ENCODE measurements around the gene HOXC9. TPM values are rescaled to one million over a fixed set of nuclear protein-coding genes. Genes with fewer than 3 reads are reported as not detected.
A peak's percentile ranks its signal among the peaks of the same experiment; 100 is the strongest.

HOXC9 gene
- total and polyA plus RNA-seq, 2 of the 8 experiments (the other 6 are each of a cell fraction or from before 2014, with no cell fraction given): not detected

DNA sequence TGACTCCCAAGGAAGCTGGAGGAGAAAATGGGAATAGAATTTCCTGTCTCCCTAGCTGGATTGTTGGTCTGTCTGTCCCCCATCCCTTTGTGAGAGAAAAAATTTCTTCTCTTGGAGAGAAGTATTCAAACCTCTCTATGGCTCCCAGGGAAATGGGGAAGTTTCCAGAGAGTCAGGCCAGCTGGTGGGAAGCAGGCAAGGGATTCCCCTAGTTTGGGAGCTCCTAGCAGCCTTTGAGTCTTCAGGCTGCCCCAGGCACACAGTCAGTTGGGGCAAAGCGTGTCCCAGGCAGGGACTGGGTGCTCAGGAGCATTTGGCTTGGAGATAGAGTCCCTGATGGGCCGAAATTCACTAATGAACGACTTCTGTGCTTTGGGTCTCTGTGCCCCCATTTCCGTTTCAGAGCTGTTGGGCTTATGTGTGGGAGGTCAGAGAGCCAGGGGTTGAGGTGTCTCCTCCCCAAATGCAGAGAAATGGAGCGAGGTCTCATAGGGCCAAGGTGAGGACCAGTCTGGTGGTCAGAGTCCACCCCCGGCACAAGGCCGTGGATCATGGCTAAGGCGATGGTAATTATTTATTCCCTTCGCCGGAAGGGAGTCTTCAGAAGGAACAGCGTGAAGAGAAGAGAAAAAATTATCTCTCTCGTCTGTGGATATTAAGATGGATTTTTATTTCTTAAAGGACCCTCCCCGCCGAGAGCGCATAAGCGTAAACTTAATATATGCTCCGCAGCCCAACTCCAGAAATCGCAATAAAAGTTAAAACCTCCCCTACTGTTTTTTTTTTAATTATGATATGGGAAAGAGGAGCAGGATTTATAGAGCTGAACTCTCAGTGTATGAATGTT, 6.6 kb upstream of the HOXC9 start:
- Histone ChIP-seq H3K4me3 (ENCODE audit: extremely low read depth in 1 of 4, insufficient read depth in 2 of 4, low read depth in 3 of 4, low read length in 4 of 4) (no peak overlapping the region), H3K56ac (replicated peaks; ENCODE audit: insufficient read length, low read depth, low read length) (no peak overlapping the region), H2BK15ac (ENCODE audit: low read length) (no peak overlapping the region), H4K8ac (ENCODE audit: extremely low read depth, insufficient read depth, low read length) (no peak overlapping the region), H3K18ac (ENCODE audit: extremely low read depth, low read length) (no peak overlapping the region), H3K9ac (replicated peaks in 1 of 4; ENCODE audit: extremely low read depth in 1 of 4, low read depth in 3 of 4, low read length in 3 of 4) (no peak overlapping the region), H3K4me1 (replicated peaks in 1 of 4; ENCODE audit: control insufficient read depth in 3 of 4, insufficient read depth in 4 of 4, low read length in 3 of 4) (peaks cover 0 to 15% (median 3%) of the 10 kb centered on the region in 4 experiments; a peak in 5 of 7 replicates), H2BK12ac (ENCODE audit: low read depth, low read length) (0 out of 2 replicates have a peak overlapping the region, but pooled peaks have one; percentile 87), H3K9me3 (ENCODE audit: insufficient read depth in 2 of 2, low read depth in 1 of 2, low read length in 1 of 2) (peaks cover 0 to 4% of the 10 kb centered on the region in 2 experiments; a peak in 1 of 4 replicates), H2AK5ac (ENCODE audit: low read depth, low read length) (peak overlapping the region; percentile 26; the same call in 1 of the 2 replicates), H3K27me3 (replicated peaks in 1 of 4; ENCODE audit: control insufficient read depth in 3 of 4, extremely low read depth in 1 of 4, insufficient read depth in 3 of 4, low read length in 3 of 4) (peaks cover 97 to 100% (median 100%) of the 10 kb centered on the region in 4 experiments), H2BK5ac (ENCODE audit: low read depth, low read length) (no peak overlapping the region), H2BK20ac (ENCODE audit: low read length) (no peak overlapping the region), H4K20me1 (replicated peaks in 1 of 2; ENCODE audit: control insufficient read depth in 1 of 2, insufficient read depth in 2 of 2, low read length in 2 of 2) (peaks cover 25 to 28% of the 10 kb centered on the region in 2 experiments), H3K4me2 (ENCODE audit: insufficient read depth in 1 of 2, low read depth in 2 of 2, low read length in 2 of 2) (no peak overlapping the region), H2AFZ (ENCODE audit: low read length) (no peak overlapping the region), H4K91ac (replicated peaks; ENCODE audit: insufficient read length, low read length) (no peak overlapping the region), H4K5ac (ENCODE audit: insufficient read length, low read depth, low read length) (no peak overlapping the region), H3K14ac (ENCODE audit: insufficient read length) (no peak overlapping the region), H3K4ac (replicated peaks; ENCODE audit: insufficient read length, low read depth, low read length) (no peak overlapping the region), H3K27ac (ENCODE audit: low read depth, low read length) (no peak overlapping the region), H3K36me3 (ENCODE audit: control insufficient read depth in 2 of 4, insufficient read depth in 4 of 4, low read length in 3 of 4) (peaks cover 0 to 18% (median 0%) of the 10 kb centered on the region in 4 experiments; a peak in 1 of 8 replicates), H3K79me1 (ENCODE audit: low read depth, low read length) (no peaks in the 10 kb centered on the region), H3K23ac (ENCODE audit: insufficient read length) (no peak overlapping the region), H2BK120ac (replicated peaks; ENCODE audit: low read depth, low read length) (no peak overlapping the region), H3K79me2 (ENCODE audit: control insufficient read depth in 1 of 2, insufficient read depth in 2 of 2, low read length in 2 of 2) (no peaks in the 10 kb centered on the region), H3K23me2 (ENCODE audit: low read depth, low read length) (peaks cover 2% of the 10 kb centered on the region; the same call in 1 of the 2 replicates)
- no peak for DNase-seq (ENCODE audit: low read depth in 1 of 2, low spot score in 2 of 2)
- TF ChIP-seq RNF2 (IDR thresholded peaks at IDR 0.05; ENCODE audit: borderline replicate concordance, low read depth, low read length, missing control alignments, poor library complexity, severe bottlenecking): peak; percentile 99
- no peak for TF ChIP-seq SIRT6 (IDR thresholded peaks at IDR 0.05; ENCODE audit: low read length)
- peak; percentile 83 for TF ChIP-seq CBX8 (IDR thresholded peaks at IDR 0.05; ENCODE audit: borderline replicate concordance, low read depth, low read length)
- TF ChIP-seq MAX (IDR thresholded peaks at IDR 0.05): no peak
- ChIA-PET CTCF (ENCODE audit: partially characterized antibody) (interaction anchor here (0.6 to 4.3 kb wide), 9 partner anchors 9 to 221 kb away, joined by 3 to 30 read pairs (median 4); partner anchors contain the start of genes HOXC10 and HOXC5), POLR2A (ENCODE audit: partially characterized antibody) (no interaction called here)
- WGBS, 2 experiments (ENCODE audit: extremely low coverage in 1 of 2, insufficient coverage in 1 of 2, insufficient read length in 1 of 2, insufficient replicate concordance in 2 of 2, low coverage in 1 of 2, low lambda C conversion rate in 2 of 2, missing lambda C conversion rate in 1 of 2): 42% methylated on average over 18 of the region's 18 CpGs; no CpG with 5 or more reads in 1 of the 2 experiments
- FAIRE-seq: no peak
